DOHH2 (cell line): Measurements from ENCODE around the gene PTH2.

Source experiments
- CTCF ChIP-seq: fragments of 200-600 bp; sonication (generic); IDR thresholded peaks from one replicate; pipeline ENCODE4 v1.5.1; 2014; ENCODE audit warnings: antibody characterized with exemption, mild to moderate bottlenecking, low read depth, low read length; ENCODE audit not compliant: poor library complexity, severe bottlenecking
- EZH2phosphoT487 ChIP-seq: fragments of 200-600 bp; sonication (generic); IDR thresholded peaks from 2 replicates; pipeline ENCODE4 v1.6.1; 2017; ENCODE audit warnings: borderline replicate concordance, mild to moderate bottlenecking, antibody characterized with exemption, low read length, moderate library complexity, mixed read lengths

- TF ChIP-seq CTCF, result no peak
- TF ChIP-seq EZH2phosphoT487, result no peak
These were observed 10.1 kb upstream of the PTH2 start for GRCh38 chr19:49433240-49433901.
